Measurements from ENCODE around the gene NXPE4.

The NXPE4 gene

GRCh38 chr11:114624455-114625207 lies 29.0 kb upstream of the NXPE4 start:
- H3K27ac ChIP-seq (ENCODE audit: low read depth, low read length, poor library complexity, severe bottlenecking), result no peak overlapping the region
- no peaks in the 10 kb centered on the region for H3F3A ChIP-seq (ENCODE audit: insufficient read depth, low read length)
- no peak overlapping the region for H2AFZ ChIP-seq (ENCODE audit: low read length)
- no peaks in the 10 kb centered on the region for H3K36me3 ChIP-seq (ENCODE audit: insufficient read depth, low read length)
- no peak overlapping the region for H3K4me3 ChIP-seq (ENCODE audit: low read depth, low read length, poor library complexity, severe bottlenecking)
- TF ChIP-seq EZH2 (IDR thresholded peaks at IDR 0.05; ENCODE audit: borderline replicate concordance, low read length) (no peak), CTCF (IDR thresholded peaks at IDR 0.05; ENCODE audit: low read length) (no peak)
- no peaks in the 10 kb centered on the region for H3K4me1 ChIP-seq (ENCODE audit: insufficient read depth, low read length, severe bottlenecking)
- no peaks in the 10 kb centered on the region for H4K20me1 ChIP-seq (ENCODE audit: insufficient read depth, low read length)
- no peaks in the 10 kb centered on the region for H3K79me2 ChIP-seq (ENCODE audit: insufficient read depth, low read length)
- H3K9me3 ChIP-seq (ENCODE audit: low read length), result no peaks in the 10 kb centered on the region
- no peaks in the 10 kb centered on the region for H3K27me3 ChIP-seq (ENCODE audit: insufficient read depth, low read length)
- H3K4me2 ChIP-seq (ENCODE audit: low read length), result no peak overlapping the region
- no peak overlapping the region for H3K9ac ChIP-seq (ENCODE audit: low read length)
- no peaks in the 10 kb centered on the region for H3K9me2 ChIP-seq (ENCODE audit: low read depth, low read length)

- no peaks in the 10 kb centered on the region for H3K36me3 ChIP-seq (ENCODE audit: insufficient read depth, low read length)
- H3K9me2 ChIP-seq (ENCODE audit: low read depth, low read length), result no peaks in the 10 kb centered on the region
- no peaks in the 10 kb centered on the region for H3K4me1 ChIP-seq (ENCODE audit: insufficient read depth, low read length, severe bottlenecking)
- H4K20me1 ChIP-seq (ENCODE audit: insufficient read depth, low read length), result no peaks in the 10 kb centered on the region
- H3K9ac ChIP-seq (ENCODE audit: low read length), result no peak overlapping the region
- H3K27ac ChIP-seq (ENCODE audit: low read depth, low read length, poor library complexity, severe bottlenecking), result no peak overlapping the region
- H3K4me3 ChIP-seq (ENCODE audit: low read depth, low read length, poor library complexity, severe bottlenecking), result no peak overlapping the region
- H3K4me2 ChIP-seq (ENCODE audit: low read length), result no peak overlapping the region
- no peak overlapping the region for H2AFZ ChIP-seq (ENCODE audit: low read length)
- no peak for TF ChIP-seq CTCF (IDR thresholded peaks at IDR 0.05; ENCODE audit: low read length)
- no peak for TF ChIP-seq EZH2 (IDR thresholded peaks at IDR 0.05; ENCODE audit: borderline replicate concordance, low read length)
- H3K9me3 ChIP-seq (ENCODE audit: low read length), result no peaks in the 10 kb centered on the region
- H3F3A ChIP-seq (ENCODE audit: insufficient read depth, low read length), result no peaks in the 10 kb centered on the region
- H3K79me2 ChIP-seq (ENCODE audit: insufficient read depth, low read length), result no peaks in the 10 kb centered on the region
- H3K27me3 ChIP-seq (ENCODE audit: insufficient read depth, low read length), result no peaks in the 10 kb centered on the region
These were observed 28.1 kb upstream of the NXPE4 start for GRCh38 chr11:114623720-114624119.

GRCh38 chr11:114622858-114623257 lies 27.3 kb upstream of the NXPE4 start:
- no peak overlapping the region for H3K9ac ChIP-seq (ENCODE audit: low read length)
- no peak for TF ChIP-seq CTCF (IDR thresholded peaks at IDR 0.05; ENCODE audit: low read length)
- no peak overlapping the region for H3K4me2 ChIP-seq (ENCODE audit: low read length)
- H4K20me1 ChIP-seq (ENCODE audit: insufficient read depth, low read length), result no peaks in the 10 kb centered on the region
- H3K9me3 ChIP-seq (ENCODE audit: low read length), result no peaks in the 10 kb centered on the region
- H3K4me1 ChIP-seq (ENCODE audit: insufficient read depth, low read length, severe bottlenecking), result no peaks in the 10 kb centered on the region
- no peak overlapping the region for H3K27ac ChIP-seq (ENCODE audit: low read depth, low read length, poor library complexity, severe bottlenecking)
- no peaks in the 10 kb centered on the region for H3K36me3 ChIP-seq (ENCODE audit: insufficient read depth, low read length)
- H3F3A ChIP-seq (ENCODE audit: insufficient read depth, low read length), result no peaks in the 10 kb centered on the region
- no peak overlapping the region for H2AFZ ChIP-seq (ENCODE audit: low read length)
- no peaks in the 10 kb centered on the region for H3K9me2 ChIP-seq (ENCODE audit: low read depth, low read length)
- H3K4me3 ChIP-seq (ENCODE audit: low read depth, low read length, poor library complexity, severe bottlenecking), result no peak overlapping the region
- no peaks in the 10 kb centered on the region for H3K79me2 ChIP-seq (ENCODE audit: insufficient read depth, low read length)
- no peaks in the 10 kb centered on the region for H3K27me3 ChIP-seq (ENCODE audit: insufficient read depth, low read length)

Data from OCI-LY1 (cell line).